Stimulated activated CD8-positive, alpha-beta memory T cell treated with anti-CD3 and anti-CD28 coated beads, Interleukin-12 subunit alpha, Interleukin-12 subunit beta, amount 100 ng/mL, for 24 hours (primary cell): ENCODE data around the gene CHRNE.

Source experiments
- DNase-seq: peaks from one replicate; pipeline ENCODE4 v3.0.0-alpha.2; 2020; ENCODE audit errors: extremely low read depth

Gene CHRNE

DNA sequence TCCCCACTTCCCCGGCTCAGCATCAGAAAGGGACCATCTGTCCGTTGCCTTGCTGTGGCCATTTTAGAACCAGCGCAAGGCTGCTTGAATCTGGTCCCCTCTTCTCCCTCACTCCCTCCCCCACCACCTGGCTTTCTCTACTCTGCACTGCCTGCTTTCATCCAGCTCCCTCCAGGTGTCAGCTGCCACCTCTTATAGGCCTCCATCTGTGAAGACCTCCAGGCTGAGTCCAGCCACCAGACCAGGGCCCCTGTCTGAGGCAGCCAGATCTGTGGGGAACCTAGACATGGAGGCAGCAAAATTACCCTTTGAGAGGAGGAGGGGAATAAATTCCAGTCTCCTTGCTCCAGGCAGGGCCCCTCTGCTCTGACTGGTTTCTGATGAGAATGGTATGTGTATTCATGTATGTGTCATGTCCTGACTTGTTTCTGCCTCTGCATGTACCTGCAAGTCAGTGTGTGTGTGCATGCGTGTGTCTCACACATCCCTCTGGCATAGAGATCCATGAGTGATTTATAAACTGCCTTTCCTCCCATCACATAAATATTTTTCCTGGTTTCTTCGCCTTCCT lies 48.7 kb downstream of the CHRNE start:
- DNase-seq, result no peak

DNA sequence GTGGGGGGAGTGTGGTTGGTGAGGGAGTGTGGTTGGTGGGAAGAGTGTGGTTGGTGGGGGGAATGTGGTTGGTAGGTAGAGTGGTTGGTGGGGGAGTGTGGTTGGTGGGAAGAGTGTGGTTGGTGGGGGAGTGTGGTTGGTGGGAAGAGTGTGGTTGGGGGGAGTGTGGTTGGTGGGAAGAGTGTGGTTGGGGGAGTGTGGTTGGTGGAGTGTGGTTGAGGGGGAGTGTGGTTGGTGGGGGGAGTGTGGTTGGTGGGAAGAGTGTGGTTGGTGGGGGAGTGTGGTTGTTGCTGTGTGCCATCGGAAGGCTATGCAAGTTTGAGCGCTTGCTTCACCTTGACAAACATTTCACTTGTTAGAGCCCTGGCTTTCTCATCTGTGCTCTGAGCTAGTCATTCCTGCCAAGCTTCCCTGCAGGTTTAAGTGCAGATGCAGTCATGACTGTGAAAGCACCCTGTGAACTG lies 49.7 kb downstream of the CHRNE start:
- no peak for DNase-seq

DNA sequence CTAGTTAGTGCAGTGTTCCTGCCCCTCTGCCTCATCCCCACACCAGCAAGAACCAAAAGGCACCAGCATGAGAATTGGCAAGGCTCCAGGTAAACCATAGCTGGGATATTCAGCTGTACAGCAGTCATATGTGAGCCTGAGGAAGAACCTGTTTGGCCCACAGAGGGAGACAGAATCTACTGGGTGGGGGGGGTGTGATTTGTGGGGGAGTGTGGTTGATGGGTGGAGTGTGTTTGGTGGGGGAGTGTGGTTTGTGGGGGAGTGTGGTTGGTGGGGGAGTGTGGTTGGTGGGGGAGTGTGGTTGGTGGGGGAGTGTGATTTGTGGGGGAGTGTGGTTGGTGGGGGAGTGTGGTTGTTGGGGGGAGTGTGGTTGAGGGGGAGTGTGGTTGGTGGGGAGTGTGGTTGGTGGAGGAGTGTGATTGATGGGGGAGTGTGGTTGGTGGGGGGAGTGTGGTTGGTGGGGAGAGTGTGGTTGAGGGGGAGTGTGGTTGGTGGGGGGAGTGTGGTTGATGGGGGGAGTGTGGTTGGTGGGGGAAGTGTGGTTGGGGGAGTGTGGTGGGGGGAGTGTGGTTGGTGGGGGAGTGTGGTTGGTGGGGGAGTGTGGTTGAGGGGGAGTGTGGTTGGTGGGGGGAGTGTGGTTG lies 50.2 kb downstream of the CHRNE start:
- no peak for DNase-seq

DNA sequence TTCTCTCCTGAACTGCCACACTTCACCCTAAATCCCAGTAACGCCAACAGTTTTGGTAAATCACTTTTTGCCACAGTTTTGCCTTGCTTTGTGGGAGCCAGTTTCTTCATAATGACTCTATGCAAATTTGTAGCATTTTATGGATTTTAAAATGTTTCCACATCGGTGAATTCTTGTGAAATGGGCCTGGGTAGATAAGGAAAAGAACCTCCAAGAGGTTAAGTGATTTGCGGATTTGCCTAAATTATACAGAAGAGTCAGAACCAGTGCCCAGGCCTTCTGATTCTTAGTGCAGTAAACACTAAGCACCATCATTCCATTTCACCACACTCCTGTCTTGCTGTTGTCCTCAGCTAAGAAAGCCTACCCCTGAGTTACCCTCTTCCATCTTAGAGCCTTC lies 51.8 kb downstream of the CHRNE start:
- DNase-seq, result no peak

DNA sequence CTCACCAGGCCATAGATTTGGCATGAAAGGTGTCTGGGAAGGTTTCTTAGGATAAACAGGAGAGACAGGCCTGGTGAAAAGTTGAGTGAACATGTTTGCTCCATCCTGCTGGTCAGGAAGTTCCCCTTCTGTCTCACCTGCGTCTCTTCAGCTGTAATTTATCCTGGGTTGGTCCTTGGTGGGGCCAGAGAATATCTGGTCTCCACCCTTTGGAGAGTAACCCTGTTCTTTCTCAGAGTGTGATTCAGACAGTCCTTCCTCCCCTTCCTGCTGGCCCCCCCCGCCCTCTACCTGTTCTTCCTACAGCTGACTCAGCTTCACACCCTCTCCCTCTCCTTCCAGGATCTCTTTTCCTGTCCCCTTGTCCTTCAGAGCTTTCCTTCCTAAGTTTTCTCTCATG lies 52.7 kb downstream of the CHRNE start:
- no peak for DNase-seq

DNA sequence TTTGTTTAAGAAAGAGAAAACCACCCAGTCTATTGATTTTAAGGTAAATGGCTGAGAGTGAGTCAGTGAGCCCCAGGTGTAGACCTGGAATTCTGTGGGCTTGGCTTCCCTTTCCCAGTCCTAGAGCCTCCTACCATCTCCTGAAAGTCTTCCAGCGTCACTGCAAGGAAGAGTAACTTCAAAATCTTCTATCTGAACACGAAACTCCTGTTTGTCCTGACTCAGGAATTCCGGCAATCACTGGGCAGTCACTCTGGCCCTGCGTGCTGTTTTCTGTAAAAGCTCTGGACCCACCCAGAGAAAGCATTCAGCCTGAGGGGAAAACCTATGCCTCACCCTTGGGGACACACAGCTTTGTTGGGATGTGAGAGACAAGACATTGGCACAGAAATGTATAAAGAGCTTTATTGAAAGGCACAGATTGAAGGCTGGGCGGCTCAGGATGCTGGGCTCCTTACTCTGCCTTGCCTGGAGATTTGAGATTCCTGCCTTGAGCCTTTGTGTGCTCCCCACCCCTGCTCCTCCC lies 53.8 kb downstream of the CHRNE start:
- DNase-seq, result no peak
